ENCODE results near the gene GPLD1.
"Not testable (repeated sequence)": the region's sequence is repeated elsewhere in the genome, so short reads cannot be mapped to it uniquely, and the experiment has no call there.

GPLD1 gene

DNA sequence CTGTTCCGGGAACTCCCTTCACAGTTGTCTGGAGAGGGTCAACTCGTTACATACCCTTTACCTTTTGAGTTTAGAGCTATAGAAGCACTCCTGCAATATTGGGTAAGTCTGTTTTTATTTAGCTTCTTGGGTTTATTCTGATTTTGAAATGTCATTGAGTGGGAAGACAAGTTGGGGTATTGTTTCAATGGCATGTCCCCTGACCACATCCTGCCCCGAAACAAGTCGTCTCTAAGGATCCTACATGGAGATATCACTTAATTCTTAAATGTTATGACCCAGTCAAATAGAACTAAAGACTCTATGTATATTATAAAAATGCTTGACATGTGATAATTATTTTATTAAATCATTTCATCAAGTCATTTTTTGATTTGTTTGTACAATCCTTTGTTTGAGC is 77.1 kb downstream of the GPLD1 start:
- TF ChIP-seq, protein P1, sequence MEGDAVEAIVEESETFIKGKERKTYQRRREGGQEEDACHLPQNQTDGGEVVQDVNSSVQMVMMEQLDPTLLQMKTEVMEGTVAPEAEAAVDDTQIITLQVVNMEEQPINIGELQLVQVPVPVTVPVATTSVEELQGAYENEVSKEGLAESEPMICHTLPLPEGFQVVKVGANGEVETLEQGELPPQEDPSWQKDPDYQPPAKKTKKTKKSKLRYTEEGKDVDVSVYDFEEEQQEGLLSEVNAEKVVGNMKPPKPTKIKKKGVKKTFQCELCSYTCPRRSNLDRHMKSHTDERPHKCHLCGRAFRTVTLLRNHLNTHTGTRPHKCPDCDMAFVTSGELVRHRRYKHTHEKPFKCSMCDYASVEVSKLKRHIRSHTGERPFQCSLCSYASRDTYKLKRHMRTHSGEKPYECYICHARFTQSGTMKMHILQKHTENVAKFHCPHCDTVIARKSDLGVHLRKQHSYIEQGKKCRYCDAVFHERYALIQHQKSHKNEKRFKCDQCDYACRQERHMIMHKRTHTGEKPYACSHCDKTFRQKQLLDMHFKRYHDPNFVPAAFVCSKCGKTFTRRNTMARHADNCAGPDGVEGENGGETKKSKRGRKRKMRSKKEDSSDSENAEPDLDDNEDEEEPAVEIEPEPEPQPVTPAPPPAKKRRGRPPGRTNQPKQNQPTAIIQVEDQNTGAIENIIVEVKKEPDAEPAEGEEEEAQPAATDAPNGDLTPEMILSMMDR (conservative IDR thresholded peaks at IDR 0.05; ENCODE audit: low read depth, low read length), result no peak
- no peak for DNase-seq (ENCODE audit: low read depth)
- H3K4me3 ChIP-seq (ENCODE audit: low read length), result no peak overlapping the region

DNA sequence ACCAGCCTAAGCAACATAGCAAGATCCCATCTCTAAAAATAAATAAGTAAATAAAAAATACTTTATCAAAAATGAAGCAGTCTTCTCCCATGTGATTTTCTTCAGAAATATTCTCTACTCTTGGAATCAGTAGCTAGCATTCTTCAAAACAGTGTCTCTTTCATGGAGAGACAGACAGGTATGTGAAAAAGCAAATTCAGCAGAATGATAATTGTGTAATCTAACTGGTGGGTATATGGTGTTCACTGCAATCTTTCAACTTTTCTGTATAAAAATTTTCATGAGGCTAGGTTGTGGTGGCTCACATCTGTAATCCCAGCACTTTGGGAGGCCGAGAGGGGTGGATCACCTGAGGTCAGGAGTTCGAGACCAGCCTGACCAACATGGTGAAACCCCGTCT is 78.8 kb downstream of the GPLD1 start:
- DNase-seq (ENCODE audit: low read depth), result no peak
- TF ChIP-seq, protein P1 (conservative IDR thresholded peaks at IDR 0.05; ENCODE audit: low read depth, low read length), result no peak
- H3K4me3 ChIP-seq (ENCODE audit: low read length), result no peak overlapping the region

DNA sequence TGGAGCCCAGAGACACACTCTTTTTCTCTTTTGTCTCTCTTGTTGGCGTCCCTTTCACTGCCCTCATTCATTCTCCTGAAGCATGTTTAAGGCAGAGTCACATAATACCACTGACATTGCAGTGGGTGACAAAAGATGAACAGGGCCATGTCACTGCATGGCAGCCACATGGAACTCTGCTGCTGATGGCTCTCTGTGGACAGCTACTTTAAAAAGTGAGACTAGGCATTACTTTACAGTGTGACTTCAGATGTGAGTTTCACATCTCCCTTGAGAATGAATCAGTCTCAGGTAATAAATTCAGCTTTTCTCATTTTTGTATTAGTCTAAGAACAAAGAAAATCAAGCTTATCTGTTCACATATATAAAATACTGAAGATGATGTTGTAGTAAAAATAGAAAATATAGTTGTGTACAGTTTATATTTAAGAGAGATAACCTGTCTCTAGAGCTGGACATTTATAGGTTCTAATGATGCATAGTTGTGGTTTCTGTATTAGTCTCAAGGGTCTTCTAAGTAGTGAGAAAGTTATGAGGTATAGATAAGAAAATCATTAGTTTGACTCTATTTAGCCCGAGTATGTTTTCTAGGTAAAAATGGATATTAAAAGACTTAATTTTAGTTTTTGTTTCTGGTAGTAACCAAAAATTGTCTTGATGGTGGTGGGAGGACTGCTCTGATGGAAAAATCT is 80.5 kb downstream of the GPLD1 start:
- no peak for DNase-seq (ENCODE audit: low read depth)
- no peak overlapping the region for H3K4me3 ChIP-seq (ENCODE audit: low read length)
- TF ChIP-seq, protein P1 (conservative IDR thresholded peaks at IDR 0.05; ENCODE audit: low read depth, low read length), result no peak

DNA sequence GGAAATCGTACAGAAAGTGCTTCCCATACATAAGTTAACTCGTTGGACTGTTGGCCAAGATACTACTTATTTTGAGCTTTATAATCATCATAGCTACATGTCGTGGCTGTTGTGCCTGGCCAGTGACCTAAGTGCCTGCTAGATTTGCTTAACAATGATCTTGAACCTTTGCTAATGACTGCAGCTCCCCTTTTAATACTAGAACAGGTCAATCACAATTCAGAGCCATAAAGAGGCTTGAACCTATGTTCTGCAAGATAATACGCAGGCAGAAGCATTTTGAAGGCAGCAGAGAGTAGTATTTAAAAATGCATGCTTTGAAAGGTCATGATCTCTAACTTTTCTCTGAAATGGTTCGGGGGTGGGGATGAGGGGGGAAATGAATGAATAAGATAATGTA is 84.1 kb downstream of the GPLD1 start:
- TF ChIP-seq, protein P1 (conservative IDR thresholded peaks at IDR 0.05; ENCODE audit: low read depth, low read length), result no peak
- no peak overlapping the region for H3K4me3 ChIP-seq (ENCODE audit: low read length)
- no peak for DNase-seq (ENCODE audit: low read depth)

DNA sequence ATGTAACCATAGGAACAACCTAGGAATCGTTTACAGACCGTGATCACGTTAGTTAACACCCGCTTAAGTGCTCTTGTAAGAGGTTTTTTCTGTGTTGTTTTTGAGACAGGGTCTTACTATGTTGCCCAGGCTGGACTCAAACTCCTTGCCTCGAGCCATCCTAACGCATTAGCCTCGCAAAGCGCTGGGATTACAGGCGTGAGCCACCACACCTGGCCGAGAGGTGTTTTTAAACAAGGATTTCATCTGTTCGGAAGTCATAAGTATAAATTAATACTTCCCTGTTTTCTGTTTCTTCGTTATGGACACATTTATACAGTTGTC is 85.9 kb downstream of the GPLD1 start:
- peak overlapping the region; percentile 95 for H3K4me3 ChIP-seq (ENCODE audit: low read length)
- DNase-seq (ENCODE audit: low read depth), result peak; percentile 39
- TF ChIP-seq, protein P1 (conservative IDR thresholded peaks at IDR 0.05; ENCODE audit: low read depth, low read length), result no peak

DNA sequence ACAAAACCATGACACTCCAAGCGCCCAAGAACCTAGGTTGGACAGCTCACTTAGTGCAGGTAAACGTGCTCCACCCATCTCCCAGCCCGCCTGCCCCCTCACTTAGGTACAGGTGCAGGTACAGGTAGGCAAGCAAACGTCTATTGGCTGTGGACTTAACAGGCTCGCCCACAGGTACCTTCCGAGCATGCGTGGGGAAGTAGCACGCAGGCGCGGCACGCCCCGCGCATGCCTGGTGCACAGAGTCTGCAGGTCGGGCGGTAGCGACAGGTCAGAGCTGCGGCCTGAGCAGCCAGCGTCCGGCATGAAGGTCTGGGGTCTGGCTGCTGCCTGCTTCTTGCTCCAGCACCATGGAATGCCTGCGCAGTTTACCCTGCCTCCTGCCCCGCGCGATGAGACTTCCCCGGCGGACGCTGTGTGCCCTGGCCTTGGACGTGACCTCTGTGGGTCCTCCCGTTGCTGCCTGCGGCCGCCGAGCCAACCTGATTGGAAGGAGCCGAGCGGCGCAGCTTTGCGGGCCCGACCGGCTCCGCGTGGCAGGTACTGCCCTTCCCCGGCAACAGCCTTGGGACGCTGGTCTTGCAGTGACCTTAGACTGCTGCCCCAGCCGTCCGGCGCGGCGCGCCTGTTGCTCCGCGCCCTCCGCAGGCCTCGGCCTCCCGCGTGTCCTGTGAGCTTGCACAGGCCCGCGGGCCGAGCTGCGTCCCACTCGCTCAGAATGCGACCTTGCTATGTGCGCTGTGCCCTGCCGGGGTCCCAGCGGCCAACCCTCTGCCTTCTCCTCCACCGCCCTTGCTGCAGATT is 86.5 kb downstream of the GPLD1 start, which contains the start of gene MRS2:
MRS2 (plus strand) TSS at position 240 of the 804 bp plus-strand sequence; CDS start at position 351, 111 bp downstream.
- peak; percentile 42 for DNase-seq (ENCODE audit: low read depth)
- peak within 1 kb of the TSS; percentile 95 for H3K4me3 ChIP-seq (ENCODE audit: low read length)
- TF ChIP-seq, protein P1 (conservative IDR thresholded peaks at IDR 0.05; ENCODE audit: low read depth, low read length), result no peak

DNA sequence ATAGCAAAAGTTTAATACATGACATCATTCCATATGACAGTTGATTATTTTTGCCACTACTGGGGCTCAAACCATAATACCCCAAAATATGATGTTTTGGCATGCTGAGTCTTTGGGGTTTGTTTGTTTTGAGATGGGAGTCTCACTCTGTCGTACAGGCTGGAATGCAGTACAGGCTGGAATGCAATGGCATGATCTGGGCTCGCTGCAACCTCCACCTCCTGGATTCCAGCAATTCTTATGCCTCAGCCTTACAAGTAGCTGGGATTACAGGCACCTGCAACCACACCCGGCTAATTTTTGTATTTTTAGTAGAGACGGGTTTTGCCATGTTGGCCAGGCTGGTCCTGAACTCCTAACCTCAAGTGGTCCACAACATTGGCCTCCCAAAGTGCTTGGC is 87.9 kb downstream of the GPLD1 start:
- TF ChIP-seq, protein P1 (conservative IDR thresholded peaks at IDR 0.05; ENCODE audit: low read depth, low read length), result no peak
- no peak for DNase-seq (ENCODE audit: low read depth)
- no peak overlapping the region for H3K4me3 ChIP-seq (ENCODE audit: low read length)

DNA sequence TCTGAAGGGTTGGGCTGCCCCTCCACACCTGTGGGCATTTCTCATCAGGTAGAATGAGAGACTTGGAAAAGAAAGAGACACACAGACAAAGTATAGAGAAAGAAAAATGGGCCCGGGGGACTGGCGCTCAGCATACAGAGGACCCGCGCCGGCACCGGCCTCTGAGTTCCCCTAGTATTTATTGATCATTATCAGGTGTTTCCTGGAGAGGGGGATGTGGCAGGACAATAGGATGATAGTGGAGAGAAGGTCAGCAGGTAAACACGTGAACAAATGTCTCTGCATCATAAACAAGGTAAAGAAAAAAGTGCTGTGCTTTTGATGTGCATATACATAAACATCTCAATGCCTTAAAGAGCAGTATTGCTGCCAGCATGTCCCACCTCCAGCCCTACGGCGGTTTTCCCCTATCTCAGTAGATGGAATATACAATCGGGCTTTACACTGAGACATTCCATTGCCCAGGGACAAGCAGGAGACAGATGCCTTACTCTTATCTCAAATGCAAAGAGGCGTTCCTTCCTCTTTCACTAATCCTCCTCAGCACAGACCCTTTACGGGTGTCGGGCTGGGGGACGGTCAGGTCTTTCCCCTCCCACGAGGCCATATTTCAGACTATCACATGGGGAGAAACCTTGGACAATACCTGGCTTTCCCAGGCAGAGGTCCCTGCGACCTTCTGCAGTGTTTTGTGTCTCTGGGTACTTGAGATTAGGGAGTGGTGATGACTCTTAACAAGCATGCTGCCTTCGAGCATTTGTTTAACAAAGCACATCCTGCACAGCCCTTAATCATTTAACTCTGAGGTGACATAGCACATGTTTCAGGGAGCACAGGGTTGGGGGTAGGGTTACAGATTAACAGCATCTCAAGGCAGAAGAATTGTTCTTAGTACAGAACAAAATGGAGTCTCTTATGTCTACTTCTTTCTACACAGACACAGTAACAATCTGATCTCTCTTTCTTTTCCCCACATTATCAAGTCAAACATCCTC is 89.0 kb downstream of the GPLD1 start:
- not testable (repeated sequence) for H3K4me3 ChIP-seq (ENCODE audit: low read length); DNase-seq (ENCODE audit: low read depth)
